ENCODE data around the gene SLC25A39.

- TF ChIP-seq CTCF (IDR thresholded peaks at IDR 0.05) (no peak), POLR2A (IDR thresholded peaks at IDR 0.05) (no peak)
Measured at GRCh38 chr17:44308320-44308818, 16.3 kb downstream of the SLC25A39 start, which contains the start of gene RUNDC3A.
